Measurements from ENCODE around the gene TNS3. TPM values are rescaled to one million over a fixed set of nuclear protein-coding genes. Genes with fewer than 3 reads are reported as not detected.
"Not testable (repeated sequence)": the region's sequence is repeated elsewhere in the genome, so short reads cannot be mapped to it uniquely, and the experiment has no call there.

The TNS3 gene
- total RNA-seq, 1 experiment from 2014 or later = 143 TPM

DNA sequence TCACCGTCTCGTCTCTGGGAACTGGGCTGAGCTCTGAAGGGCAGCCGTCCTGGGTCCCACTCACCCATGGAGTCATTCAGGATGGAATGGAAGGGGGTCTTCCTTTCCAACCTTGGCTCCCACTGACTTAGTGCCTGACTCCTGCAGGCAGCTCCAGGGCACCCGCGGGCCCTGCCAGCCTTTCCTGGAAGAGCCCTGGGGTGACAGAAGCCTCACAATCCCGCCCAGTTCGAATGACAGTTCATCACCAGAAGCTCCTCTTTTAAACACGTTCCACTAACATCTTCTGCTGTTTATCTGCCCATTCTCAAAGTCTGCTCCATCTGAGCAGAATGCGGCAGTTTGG lies 110.6 kb downstream of the TNS3 start:
- ChIA-PET CTCF (no interaction called here), POLR2A (ENCODE audit: unreplicated experiment) (no interaction called here)
- intact Hi-C loops (cut with micrococcal nuclease; ENCODE audit: unreplicated experiment) = loop anchor here (10.0 kb wide), 1 partner anchor 613 kb away; the partner anchor contains the start of gene UPP1
- peaks cover 51% of the 10 kb centered on the region for H4K20me1 ChIP-seq (ENCODE audit: insufficient read depth)
- H3F3A ChIP-seq (ENCODE audit: insufficient read depth, low read depth) = peaks cover 76% of the 10 kb centered on the region
- H3K4me3 ChIP-seq = no peak overlapping the region
- H3K9me2 ChIP-seq (ENCODE audit: insufficient read depth) = no peaks in the 10 kb centered on the region
- no peak overlapping the region for H3K4me2 ChIP-seq
- H3K9me3 ChIP-seq (ENCODE audit: insufficient read depth, low read depth) = no peaks in the 10 kb centered on the region
- BruUV-seq (replicated peaks) = no TSS peak
- peaks cover 64% of the 10 kb centered on the region for H3K36me3 ChIP-seq (ENCODE audit: low read depth)
- no peak for DNase-seq
- no peaks in the 10 kb centered on the region for H3K27me3 ChIP-seq (ENCODE audit: insufficient read depth, low read depth)
- no peak overlapping the region for H2AFZ ChIP-seq
- peaks cover 24% of the 10 kb centered on the region for H3K4me1 ChIP-seq (replicated peaks; ENCODE audit: insufficient read depth)
- TF ChIP-seq EZH2 (IDR thresholded peaks at IDR 0.05; ENCODE audit: low read depth) = no peak
- TF ChIP-seq, protein P1, sequence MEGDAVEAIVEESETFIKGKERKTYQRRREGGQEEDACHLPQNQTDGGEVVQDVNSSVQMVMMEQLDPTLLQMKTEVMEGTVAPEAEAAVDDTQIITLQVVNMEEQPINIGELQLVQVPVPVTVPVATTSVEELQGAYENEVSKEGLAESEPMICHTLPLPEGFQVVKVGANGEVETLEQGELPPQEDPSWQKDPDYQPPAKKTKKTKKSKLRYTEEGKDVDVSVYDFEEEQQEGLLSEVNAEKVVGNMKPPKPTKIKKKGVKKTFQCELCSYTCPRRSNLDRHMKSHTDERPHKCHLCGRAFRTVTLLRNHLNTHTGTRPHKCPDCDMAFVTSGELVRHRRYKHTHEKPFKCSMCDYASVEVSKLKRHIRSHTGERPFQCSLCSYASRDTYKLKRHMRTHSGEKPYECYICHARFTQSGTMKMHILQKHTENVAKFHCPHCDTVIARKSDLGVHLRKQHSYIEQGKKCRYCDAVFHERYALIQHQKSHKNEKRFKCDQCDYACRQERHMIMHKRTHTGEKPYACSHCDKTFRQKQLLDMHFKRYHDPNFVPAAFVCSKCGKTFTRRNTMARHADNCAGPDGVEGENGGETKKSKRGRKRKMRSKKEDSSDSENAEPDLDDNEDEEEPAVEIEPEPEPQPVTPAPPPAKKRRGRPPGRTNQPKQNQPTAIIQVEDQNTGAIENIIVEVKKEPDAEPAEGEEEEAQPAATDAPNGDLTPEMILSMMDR (conservative IDR thresholded peaks at IDR 0.05) = no peak
- no peak overlapping the region for H3K27ac ChIP-seq
- H3K79me2 ChIP-seq (ENCODE audit: low read depth) = peaks cover 91% of the 10 kb centered on the region

DNA sequence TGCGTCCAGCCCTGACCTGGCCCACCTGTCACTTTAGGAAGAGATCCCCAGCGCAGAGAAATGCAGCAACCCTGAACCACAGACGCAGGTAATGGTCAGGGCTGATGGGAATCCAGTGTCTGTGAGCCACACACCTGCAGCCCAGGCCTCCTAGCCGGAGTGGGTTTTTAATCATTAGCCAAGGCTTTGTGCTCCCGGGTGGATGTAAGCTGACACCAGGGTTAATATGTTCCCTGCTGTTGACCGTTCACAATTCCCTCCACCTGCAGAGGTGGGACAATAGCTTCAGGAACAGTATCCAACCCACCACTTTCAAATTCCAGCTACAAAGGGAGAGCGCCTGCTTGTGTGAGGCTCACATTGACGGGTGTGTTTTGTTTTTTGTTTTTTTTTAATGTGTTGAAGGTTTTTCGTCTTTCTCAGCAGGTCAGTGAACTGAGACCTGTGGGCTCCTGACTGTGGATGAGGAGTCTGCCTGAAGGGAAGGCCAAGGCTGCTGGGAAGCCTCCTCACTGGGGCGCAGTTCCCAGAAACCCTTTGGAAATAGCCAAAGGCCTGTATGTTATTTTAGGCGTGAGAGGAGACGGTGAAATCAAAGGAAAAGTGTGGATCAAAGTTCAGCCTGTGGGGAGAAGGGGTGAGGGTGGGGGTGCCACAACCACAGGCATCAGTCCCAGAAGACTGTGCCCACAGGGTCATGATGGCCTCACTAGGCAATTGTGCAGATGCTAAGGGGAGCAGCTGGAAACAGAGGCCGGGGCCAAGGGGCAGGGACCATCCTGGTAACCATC lies 111.1 kb downstream of the TNS3 start:
- Histone ChIP-seq H3K36me3 (ENCODE audit: low read depth) (peaks cover 69% of the 10 kb centered on the region), H2AFZ (no peak overlapping the region), H3K27me3 (ENCODE audit: insufficient read depth, low read depth) (no peaks in the 10 kb centered on the region), H3K9me3 (ENCODE audit: insufficient read depth, low read depth) (no peaks in the 10 kb centered on the region), H3K9me2 (ENCODE audit: insufficient read depth) (no peaks in the 10 kb centered on the region), H3F3A (ENCODE audit: insufficient read depth, low read depth) (peaks cover 75% of the 10 kb centered on the region), H3K4me3 (no peak overlapping the region), H3K4me2 (no peak overlapping the region), H3K79me2 (ENCODE audit: low read depth) (peaks cover 92% of the 10 kb centered on the region), H4K20me1 (ENCODE audit: insufficient read depth) (peaks cover 51% of the 10 kb centered on the region), H3K4me1 (replicated peaks; ENCODE audit: insufficient read depth) (peaks cover 18% of the 10 kb centered on the region), H3K27ac (no peak overlapping the region)
- BruUV-seq (replicated peaks) = no TSS peak
- ChIA-PET CTCF (no interaction called here), POLR2A (ENCODE audit: unreplicated experiment) (no interaction called here)
- intact Hi-C loops (cut with micrococcal nuclease; ENCODE audit: unreplicated experiment) = loop anchor here (10.0 kb wide), 1 partner anchor 614 kb away; the partner anchor contains the start of gene UPP1
- no peak for DNase-seq
- TF ChIP-seq, protein P1 (conservative IDR thresholded peaks at IDR 0.05) = no peak
- no peak for TF ChIP-seq EZH2 (IDR thresholded peaks at IDR 0.05; ENCODE audit: low read depth)

DNA sequence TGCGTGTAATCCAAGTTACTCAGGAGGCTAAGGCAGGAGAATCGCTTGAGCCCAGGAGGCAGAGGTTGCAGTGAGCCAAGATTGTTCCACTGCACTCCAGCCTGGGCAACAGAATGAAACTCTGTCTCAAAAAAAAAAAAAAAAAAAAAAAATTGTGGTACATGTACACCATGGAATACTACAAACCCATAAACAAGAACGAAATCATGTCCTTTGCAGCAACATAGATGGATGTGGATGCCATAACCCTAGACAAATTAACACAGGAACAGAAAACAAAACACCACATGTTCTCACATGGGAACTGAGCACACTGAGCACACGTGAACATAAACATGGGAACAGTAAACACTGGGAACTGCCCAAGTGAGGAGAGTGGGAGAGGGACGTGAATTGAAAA lies 112.1 kb downstream of the TNS3 start:
- CTCF ChIA-PET; H3K4me2 ChIP-seq; H3K4me3 ChIP-seq; H2AFZ ChIP-seq; H3K27me3 ChIP-seq (ENCODE audit: insufficient read depth, low read depth); H3K9me3 ChIP-seq (ENCODE audit: insufficient read depth, low read depth); DNase-seq; BruUV-seq (replicated peaks); H3K27ac ChIP-seq; POLR2A ChIA-PET (ENCODE audit: unreplicated experiment); H3K9me2 ChIP-seq (ENCODE audit: insufficient read depth): not testable (repeated sequence)
- Histone ChIP-seq H4K20me1 (ENCODE audit: insufficient read depth) (peaks cover 51% of the 10 kb centered on the region), H3F3A (ENCODE audit: insufficient read depth, low read depth) (peaks cover 68% of the 10 kb centered on the region), H3K79me2 (ENCODE audit: low read depth) (peaks cover 98% of the 10 kb centered on the region), H3K36me3 (ENCODE audit: low read depth) (peaks cover 69% of the 10 kb centered on the region), H3K4me1 (replicated peaks; ENCODE audit: insufficient read depth) (peaks cover 11% of the 10 kb centered on the region)
- intact Hi-C loops (cut with micrococcal nuclease; ENCODE audit: unreplicated experiment) = loop anchor here (10.0 kb wide), 1 partner anchor 615 kb away; the partner anchor contains the start of gene UPP1
